T-helper 2 cell treated with Interferon-gamma antibody and Interleukin-4, amounts not matched to agents 100 ng/mL and 5 ng/mL, for 36 hours (primary cell): Measurements from ENCODE around the gene SLC35D1. TPM values are rescaled to one million over a fixed set of nuclear protein-coding genes. Genes with fewer than 3 reads are reported as not detected.
"Not testable (repeated sequence)": the region's sequence is repeated elsewhere in the genome, so short reads cannot be mapped to it uniquely, and the experiment has no call there.

Source experiments
- intact Hi-C: fragments of 100-400 bp; cut with micrococcal nuclease; formaldehyde crosslinking; loops from one replicate; pipeline ENCODE4 v1.15.1; 2023
- total RNA-seq: library from RNA; stranded (reverse); gene quantifications from 2 replicates; pipeline ENCODE4 v1.2.3, GENCODE V29; 2022

Gene SLC35D1
- total RNA-seq, 1 donor from 2014 or later: 12.9 TPM

GRCh38 chr1:66993076-66993475, 60.9 kb downstream of the SLC35D1 start:
- intact Hi-C loops: no loop called here

GRCh38 chr1:66985835-66986234, 68.1 kb downstream of the SLC35D1 start:
- intact Hi-C loops: loop anchor here (10.0 kb wide), 1 partner anchor 449 kb away; the partner anchor contains the start of gene SERBP1

- intact Hi-C loops: loop anchor here (5.0 to 10.0 kb wide), 4 partner anchors 163 to 450 kb away; partner anchors contain the start of gene SERBP1
Measured at GRCh38 chr1:66984491-66984890, 69.5 kb downstream of the SLC35D1 start.

GRCh38 chr1:66982561-66983260, 71.2 kb downstream of the SLC35D1 start:
- intact Hi-C loops: loop anchor here (5.0 to 10.0 kb wide), 4 partner anchors 165 to 452 kb away; partner anchors contain the start of gene SERBP1

GRCh38 chr1:66981679-66982078, 72.3 kb downstream of the SLC35D1 start:
- intact Hi-C loops: loop anchor here (1.0 to 10.0 kb wide), 6 partner anchors 15 to 453 kb away; partner anchors contain the start of gene SERBP1

- intact Hi-C loops: loop anchor here (1.0 to 10.0 kb wide), 6 partner anchors 16 to 454 kb away; partner anchors contain the start of gene SERBP1
Measured at GRCh38 chr1:66980745-66981367, 73.1 kb downstream of the SLC35D1 start.

- intact Hi-C loops: loop anchor here (2.0 to 10.0 kb wide), 5 partner anchors 17 to 455 kb away; partner anchors contain the start of gene SERBP1
Measured at GRCh38 chr1:66979621-66980020, 74.3 kb downstream of the SLC35D1 start.

GRCh38 chr1:66978201-66978600, 75.7 kb downstream of the SLC35D1 start:
- intact Hi-C loops: no loop called here

- intact Hi-C loops: no loop called here
Measured at GRCh38 chr1:66968574-66968973, 85.4 kb downstream of the SLC35D1 start.

- intact Hi-C loops: not testable (repeated sequence)
Measured at GRCh38 chr1:66966188-66966873, 87.6 kb downstream of the SLC35D1 start.

GRCh38 chr1:66957938-66958337, 96.0 kb downstream of the SLC35D1 start:
- intact Hi-C loops: no loop called here

GRCh38 chr1:66954208-66954607, 99.7 kb downstream of the SLC35D1 start:
- intact Hi-C loops: no loop called here

GRCh38 chr1:66951513-66951912, 102.4 kb downstream of the SLC35D1 start:
- intact Hi-C loops: no loop called here

Other genes with a start within 250 kb of the SLC35D1 start
- 1.6 and 2.3 TPM in 2 replicates for gene DNAI4, start 129.3 kb downstream of the SLC35D1 start, total RNA-seq
- gene MIER1, start 129.2 kb downstream of the SLC35D1 start, total RNA-seq: 46.2 and 46.8 TPM in 2 replicates
- not detected in 2 replicates for gene C1orf141, start 80.8 kb upstream of the SLC35D1 start, total RNA-seq
- gene IL23R, start 112.3 kb upstream of the SLC35D1 start, total RNA-seq: 0.23 TPM in 2 replicates